Measurements from ENCODE around the gene TEAD1. TPM values are rescaled to one million over a fixed set of nuclear protein-coding genes. Genes with fewer than 3 reads are reported as not detected.

TEAD1 gene
- total and polyA plus RNA-seq, 2 experiments from 2014 or later, result 45.9 to 105 TPM

GRCh38 chr11:12684816-12685215 is 10.6 kb downstream of the TEAD1 start:
- no peak for TF ChIP-seq CTCF (IDR thresholded peaks at IDR 0.05; ENCODE audit: low read depth, low read length)
- DNase-seq (ENCODE audit: low read depth in 1 of 2, low spot score in 1 of 2), result no peak
- peaks cover 42% of the 10 kb centered on the region for H3K4me1 ChIP-seq (ENCODE audit: low read depth)
- H3K9me3 ChIP-seq (ENCODE audit: low read depth), result no peaks in the 10 kb centered on the region
- no peak overlapping the region for H3K4me3 ChIP-seq
- H3K27ac ChIP-seq, result peak overlapping the region; percentile 44
- no peaks in the 10 kb centered on the region for H3K27me3 ChIP-seq
- H3K36me3 ChIP-seq, result no peaks in the 10 kb centered on the region

- no peaks in the 10 kb centered on the region for H3K27me3 ChIP-seq
- TF ChIP-seq CTCF (IDR thresholded peaks at IDR 0.05; ENCODE audit: low read depth, low read length), result no peak
- peak overlapping the region; percentile 44 for H3K27ac ChIP-seq
- peaks cover 40% of the 10 kb centered on the region for H3K4me1 ChIP-seq (ENCODE audit: low read depth)
- no peaks in the 10 kb centered on the region for H3K36me3 ChIP-seq
- H3K4me3 ChIP-seq, result no peak overlapping the region
- no peaks in the 10 kb centered on the region for H3K9me3 ChIP-seq (ENCODE audit: low read depth)
- no peak for DNase-seq (ENCODE audit: low read depth in 1 of 2, low spot score in 1 of 2)
Observed at GRCh38 chr11:12685229-12685628, 11.0 kb downstream of the TEAD1 start.

- no peak overlapping the region for H3K4me3 ChIP-seq
- no peak overlapping the region for H3K27ac ChIP-seq
- no peaks in the 10 kb centered on the region for H3K36me3 ChIP-seq
Observed at GRCh38 chr11:12686246-12687060, 12.2 kb downstream of the TEAD1 start.

GRCh38 chr11:12687216-12687623 is 13.0 kb downstream of the TEAD1 start:
- H3K27me3 ChIP-seq, result no peaks in the 10 kb centered on the region
- H3K4me1 ChIP-seq (ENCODE audit: low read depth), result peaks cover 42% of the 10 kb centered on the region
- no peak for DNase-seq (ENCODE audit: low read depth in 1 of 2, low spot score in 1 of 2)
- H3K36me3 ChIP-seq, result no peaks in the 10 kb centered on the region
- H3K27ac ChIP-seq, result no peak overlapping the region
- no peak for TF ChIP-seq CTCF (IDR thresholded peaks at IDR 0.05; ENCODE audit: low read depth, low read length)
- H3K9me3 ChIP-seq (ENCODE audit: low read depth), result no peaks in the 10 kb centered on the region
- no peak overlapping the region for H3K4me3 ChIP-seq

More at GRCh38 chr11:12686246-12687060, 12.2 kb downstream of the TEAD1 start:
- Histone ChIP-seq H3K27me3 (no peaks in the 10 kb centered on the region), H3K4me1 (ENCODE audit: low read depth) (peaks cover 35% of the 10 kb centered on the region), H3K9me3 (ENCODE audit: low read depth) (no peaks in the 10 kb centered on the region)
- no peak for TF ChIP-seq CTCF (IDR thresholded peaks at IDR 0.05; ENCODE audit: low read depth, low read length)
- DNase-seq (ENCODE audit: low read depth in 1 of 2, low spot score in 1 of 2), result no peak

GRCh38 chr11:12687740-12688139 is 13.5 kb downstream of the TEAD1 start:
- Histone ChIP-seq H3K9me3 (ENCODE audit: low read depth) (no peaks in the 10 kb centered on the region), H3K27ac (peak overlapping the region; percentile 39), H3K4me1 (ENCODE audit: low read depth) (peaks cover 47% of the 10 kb centered on the region), H3K36me3 (no peaks in the 10 kb centered on the region), H3K27me3 (no peaks in the 10 kb centered on the region), H3K4me3 (no peak overlapping the region)
- no peak for DNase-seq (ENCODE audit: low read depth in 1 of 2, low spot score in 1 of 2)
- no peak for TF ChIP-seq CTCF (IDR thresholded peaks at IDR 0.05; ENCODE audit: low read depth, low read length)

Measured in cardiac muscle cell (in vitro differentiated cells and primary cell).